Anterior cingulate cortex (tissue), 58 donors: ENCODE measurements around the gene EME1.
"Not testable (repeated sequence)": the region's sequence is repeated elsewhere in the genome, so short reads cannot be mapped to it uniquely, and the experiment has no call there.

Experiments
- DNase-seq, 58 donors: peaks; one replicate each; lab custom pipeline; 2025; lab: John Stamatoyannopoulos, UW

Gene EME1

GRCh38 chr17:50424246-50424995, 51.4 kb downstream of the EME1 start:
- no peak for DNase-seq

GRCh38 chr17:50424996-50425681, 52.1 kb downstream of the EME1 start:
- no peak for DNase-seq

GRCh38 chr17:50425682-50426471, 52.8 kb downstream of the EME1 start, which contains the start of gene ACSF2:
TSS of gene ACSF2 (plus strand) at chr17:50426218. CDS start at chr17:50426262, 44 bp downstream.
- peak in 16 of 58 donors; percentile 3 to 52 (median 20) for DNase-seq

GRCh38 chr17:50426472-50426782, 53.4 kb downstream of the EME1 start:
- no peak for DNase-seq

GRCh38 chr17:50426814-50427787, 54.1 kb downstream of the EME1 start:
- DNase-seq, result peak in 1 of 58 donors; percentile 6

GRCh38 chr17:50428126-50428525, 55.1 kb downstream of the EME1 start:
- not testable (repeated sequence) for DNase-seq

- DNase-seq, result no peak
Observed at GRCh38 chr17:50428831-50429424, 55.9 kb downstream of the EME1 start.

GRCh38 chr17:50429793-50430192, 56.8 kb downstream of the EME1 start:
- DNase-seq, result no peak
